Measurements from ENCODE around the gene USP48. TPM values are rescaled to one million over a fixed set of nuclear protein-coding genes. Genes with fewer than 3 reads are reported as not detected.

Gene USP48
- total RNA-seq, 1 donor from 2014 or later = 41.8 TPM

- no peak for DNase-seq
- ATAC-seq (ENCODE audit: poor library complexity) = no peak
- intact Hi-C loops (cut with DNase I) = no loop called here
These were observed 61.5 kb downstream of the USP48 start for GRCh38 chr1:21721295-21721985.

GRCh38 chr1:21716169-21716568 lies 66.8 kb downstream of the USP48 start:
- DNase-seq (no peak), ATAC-seq (ENCODE audit: poor library complexity) (no peak)
- intact Hi-C loops (cut with DNase I) = no loop called here

- intact Hi-C loops (cut with DNase I) = no loop called here
- ATAC-seq (ENCODE audit: poor library complexity) (no peak), DNase-seq (no peak)
These were observed 75.1 kb downstream of the USP48 start for GRCh38 chr1:21707891-21708290.

- intact Hi-C loops (cut with DNase I) = no loop called here
- no peak for DNase-seq
- ATAC-seq (ENCODE audit: poor library complexity) = no peak
These were observed 75.7 kb downstream of the USP48 start for GRCh38 chr1:21707086-21707840.

- ATAC-seq (ENCODE audit: poor library complexity) (peak; percentile 25), DNase-seq (no peak)
- intact Hi-C loops (cut with DNase I) = no loop called here
These were observed 76.7 kb downstream of the USP48 start for GRCh38 chr1:21706151-21706835.

- ATAC-seq (ENCODE audit: poor library complexity) (no peak), DNase-seq (no peak)
- intact Hi-C loops (cut with DNase I) = no loop called here
These were observed 77.5 kb downstream of the USP48 start for GRCh38 chr1:21705303-21705980.

- ATAC-seq (ENCODE audit: poor library complexity) (no peak), DNase-seq (no peak)
- intact Hi-C loops (cut with DNase I) = no loop called here
These were observed 78.8 kb downstream of the USP48 start for GRCh38 chr1:21704145-21704544.

- DNase-seq (no peak), ATAC-seq (ENCODE audit: poor library complexity) (no peak)
- intact Hi-C loops (cut with DNase I) = no loop called here
These were observed 79.5 kb downstream of the USP48 start for GRCh38 chr1:21703318-21703963.

GRCh38 chr1:21702780-21703179 lies 80.2 kb downstream of the USP48 start:
- DNase-seq (no peak), ATAC-seq (ENCODE audit: poor library complexity) (no peak)
- intact Hi-C loops (cut with DNase I) = no loop called here

GRCh38 chr1:21701401-21701800 lies 81.5 kb downstream of the USP48 start:
- DNase-seq (no peak), ATAC-seq (ENCODE audit: poor library complexity) (no peak)
- intact Hi-C loops (cut with DNase I) = no loop called here

GRCh38 chr1:21700094-21700493 lies 82.9 kb downstream of the USP48 start:
- DNase-seq (no peak), ATAC-seq (ENCODE audit: poor library complexity) (no peak)
- intact Hi-C loops (cut with DNase I) = no loop called here

GRCh38 chr1:21696931-21697330 lies 86.0 kb downstream of the USP48 start:
- ATAC-seq (ENCODE audit: poor library complexity) = no peak

GRCh38 chr1:21693732-21694131 lies 89.2 kb downstream of the USP48 start:
- intact Hi-C loops (cut with DNase I) = no loop called here
- DNase-seq (no peak), ATAC-seq (ENCODE audit: poor library complexity) (no peak)

More at GRCh38 chr1:21696931-21697330, 86.0 kb downstream of the USP48 start:
- intact Hi-C loops (cut with DNase I) = no loop called here
- DNase-seq = no peak

- ATAC-seq (ENCODE audit: poor library complexity) (no peak), DNase-seq (no peak)
- intact Hi-C loops (cut with DNase I) = no loop called here
These were observed 91.2 kb downstream of the USP48 start for GRCh38 chr1:21691739-21692138.

GRCh38 chr1:21689661-21690372 lies 93.1 kb downstream of the USP48 start:
- DNase-seq (no peak), ATAC-seq (ENCODE audit: poor library complexity) (no peak)
- intact Hi-C loops (cut with DNase I) = no loop called here

- intact Hi-C loops (cut with DNase I) = no loop called here
- DNase-seq (no peak), ATAC-seq (ENCODE audit: poor library complexity) (no peak)
These were observed 95.8 kb downstream of the USP48 start for GRCh38 chr1:21687081-21687529.

GRCh38 chr1:21685946-21686678 lies 96.8 kb downstream of the USP48 start:
- ATAC-seq (ENCODE audit: poor library complexity) = no peak
- intact Hi-C loops (cut with DNase I) = no loop called here
- no peak for DNase-seq

Measured in Right ventricle myocardium superior (tissue), 1 donor.